Hematopoietic multipotent progenitor cell (in vitro differentiated cells): Measurements from ENCODE around the gene PNPLA3. TPM values are rescaled to one million over a fixed set of nuclear protein-coding genes. Genes with fewer than 3 reads are reported as not detected.

Experiments used
- DNase-seq, 3 donors: peaks; one replicate each; pipeline ENCODE4 v3.0.0-alpha.2; 2011 to 2015; ENCODE audit warnings: low read depth in 2 of 3, low spot score in 2 of 3
- total RNA-seq: library from RNA; depleted of rRNA; stranded (reverse); fragments of >200 nt; gene quantifications from one replicate; pipeline ENCODE4 v1.2.3, GENCODE V29; 2012

PNPLA3 gene
- total RNA-seq, 1 donor = under 0.01 TPM

GRCh38 chr22:43955883-43956782, 32.5 kb downstream of the PNPLA3 start:
- peak in 1 of 3 donors; percentile 52 for DNase-seq

DNA sequence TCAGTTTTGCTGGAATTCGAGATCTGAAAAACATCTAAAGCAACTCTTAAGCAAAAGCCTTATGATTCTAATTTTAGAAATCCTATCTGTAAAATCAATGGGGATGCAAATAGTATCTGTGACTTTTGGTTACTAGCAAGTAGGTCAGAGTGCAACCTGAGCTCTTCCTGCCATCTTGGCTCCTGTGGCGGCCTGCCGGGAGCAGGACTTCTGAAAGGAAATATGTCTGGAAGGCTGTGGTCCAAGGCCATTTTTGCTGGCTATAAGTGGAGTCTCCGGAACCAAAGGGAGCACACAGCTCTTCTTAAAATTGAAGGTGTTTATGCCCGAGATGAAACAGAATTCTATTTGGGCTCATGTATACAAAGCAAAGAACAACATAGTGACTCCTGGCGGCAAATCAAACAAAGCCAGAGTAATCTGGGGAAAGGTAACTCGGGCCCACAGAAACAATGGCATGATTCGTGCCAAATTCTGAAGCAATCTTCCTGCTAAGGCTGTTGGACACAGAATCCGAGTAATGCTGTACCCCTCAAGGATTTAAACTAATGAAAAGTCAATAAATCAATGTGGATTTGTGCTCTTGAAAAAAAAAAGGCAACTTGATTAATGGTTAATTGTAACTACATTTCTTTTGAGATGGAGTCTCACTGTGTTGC, 33.3 kb downstream of the PNPLA3 start:
- no peak for DNase-seq

DNA sequence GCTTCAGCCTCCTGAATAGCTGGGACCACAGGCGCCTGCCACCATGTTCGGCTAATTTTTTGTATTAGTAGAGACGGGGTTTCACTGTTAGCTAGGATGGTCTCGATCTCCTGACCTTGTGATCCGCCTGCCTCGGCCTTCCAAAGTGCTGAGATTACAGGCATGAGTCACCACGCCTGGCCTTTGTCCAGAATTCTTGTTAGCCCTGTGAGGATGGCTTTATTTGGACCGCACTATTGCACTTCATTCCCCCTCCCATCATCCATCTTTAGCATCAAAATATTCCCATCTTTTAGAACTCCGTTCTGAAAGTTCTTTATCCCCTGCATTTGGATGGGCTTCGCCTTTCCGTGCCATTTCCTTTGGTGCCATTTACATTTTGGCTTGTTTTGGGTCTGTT, 34.3 kb downstream of the PNPLA3 start:
- no peak for DNase-seq

DNA sequence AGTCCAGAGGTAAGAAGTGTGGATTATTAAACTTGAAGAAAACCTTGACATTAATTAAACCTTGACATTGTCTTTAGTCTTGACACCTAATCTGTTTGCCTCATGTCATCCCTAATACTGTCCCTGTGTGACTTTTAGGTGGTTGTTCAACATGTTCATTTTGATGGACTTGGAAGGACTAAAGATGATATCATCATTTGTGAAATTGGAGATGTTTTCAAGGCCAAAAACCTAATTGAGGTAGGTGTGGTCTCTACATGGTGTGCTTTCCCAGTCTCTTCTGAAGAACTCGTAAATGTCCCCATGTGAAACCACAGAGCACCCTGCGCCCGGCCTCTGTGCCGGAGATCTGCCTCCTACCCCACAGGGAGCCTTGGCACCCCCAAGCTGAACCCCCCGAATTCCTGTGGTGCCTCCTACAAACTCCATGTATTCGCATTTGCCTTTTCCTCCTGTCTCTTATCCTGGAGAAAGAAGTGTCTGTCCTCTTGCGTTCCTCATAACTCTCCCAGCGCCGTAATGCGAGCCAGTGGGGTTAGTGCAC, 40.8 kb downstream of the PNPLA3 start:
- DNase-seq = no peak

GRCh38 chr22:43967069-43967468, 43.5 kb downstream of the PNPLA3 start:
- DNase-seq = no peak

GRCh38 chr22:43968614-43969013, 45.0 kb downstream of the PNPLA3 start:
- DNase-seq = no peak

DNA sequence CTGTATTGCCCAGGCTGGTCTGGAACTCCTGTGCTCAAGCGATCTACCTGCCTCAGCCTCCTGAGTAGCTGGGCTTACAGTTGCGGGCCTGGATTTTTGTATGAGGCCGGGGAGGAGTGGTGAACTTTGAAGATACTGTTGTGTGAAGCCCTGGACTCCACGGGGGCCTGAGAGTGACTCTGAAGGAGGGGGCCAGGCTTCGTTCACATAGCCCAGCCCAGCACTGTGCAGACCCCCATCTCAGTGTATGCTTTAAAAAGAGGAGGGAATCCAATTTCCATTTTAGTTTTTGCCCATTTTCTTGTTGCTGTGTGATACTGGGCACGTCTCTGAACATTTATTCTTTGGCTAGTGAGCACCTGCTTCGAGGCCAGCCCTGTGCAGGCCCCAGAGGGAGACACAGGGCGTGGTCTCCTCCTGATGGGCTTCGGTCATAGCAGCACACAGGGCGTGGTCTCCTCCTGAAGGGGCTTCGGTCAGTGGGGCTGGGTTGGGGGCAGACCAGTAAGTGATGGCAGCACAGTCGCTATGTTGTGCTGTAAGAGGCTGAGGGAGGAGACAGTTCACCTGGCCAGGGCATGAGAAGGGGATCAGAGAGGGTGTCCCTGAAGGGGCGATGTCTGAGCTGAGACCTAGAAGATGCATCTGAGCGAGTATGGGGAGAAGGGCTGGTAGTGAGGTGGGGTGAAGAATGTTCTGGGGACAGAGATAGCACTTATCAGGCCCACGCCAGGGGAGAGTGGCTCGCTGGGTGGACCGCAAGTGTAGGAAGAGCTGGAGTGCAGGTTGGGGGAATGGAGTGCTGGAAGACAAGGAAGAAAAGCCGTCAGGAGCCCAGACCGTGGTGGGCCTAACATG, 45.6 kb downstream of the PNPLA3 start:
- no peak for DNase-seq

DNA sequence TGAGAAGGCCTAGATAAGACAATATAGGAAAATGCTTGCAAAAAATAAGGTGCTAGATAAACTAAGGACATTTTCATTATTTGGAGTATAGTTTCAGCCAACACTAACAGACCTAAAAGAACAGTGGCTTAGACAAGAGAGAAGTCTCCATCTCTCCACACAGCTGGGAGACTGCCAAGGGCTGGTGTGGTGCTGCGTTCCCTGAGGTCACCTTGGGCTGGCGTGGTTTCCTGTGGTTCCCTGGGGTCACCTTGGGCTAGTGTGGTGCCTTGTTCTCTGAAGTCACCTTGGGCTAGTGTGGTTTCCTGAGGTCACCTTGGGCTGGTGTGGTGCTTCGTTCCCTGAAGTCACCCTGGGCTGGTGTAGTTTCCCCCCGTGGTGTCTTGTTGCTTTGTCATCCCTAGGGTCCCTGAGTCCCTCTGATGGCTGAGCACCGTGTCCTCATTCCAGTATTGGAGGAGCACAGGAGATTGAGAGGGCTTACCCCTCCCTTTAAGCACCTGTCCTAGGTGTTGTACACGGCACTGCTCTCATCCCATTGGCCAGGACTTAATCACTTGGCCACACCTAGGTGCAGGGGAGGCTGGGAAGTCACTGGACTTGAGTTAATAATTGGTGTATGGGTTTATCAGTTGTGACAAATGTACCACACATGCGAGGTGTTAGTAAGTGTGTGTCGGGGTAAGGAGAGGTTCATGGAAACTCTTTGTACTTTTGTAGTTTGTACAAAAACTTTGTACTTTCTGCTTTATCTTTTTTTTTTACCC, 46.6 kb downstream of the PNPLA3 start:
- DNase-seq = no peak

DNA sequence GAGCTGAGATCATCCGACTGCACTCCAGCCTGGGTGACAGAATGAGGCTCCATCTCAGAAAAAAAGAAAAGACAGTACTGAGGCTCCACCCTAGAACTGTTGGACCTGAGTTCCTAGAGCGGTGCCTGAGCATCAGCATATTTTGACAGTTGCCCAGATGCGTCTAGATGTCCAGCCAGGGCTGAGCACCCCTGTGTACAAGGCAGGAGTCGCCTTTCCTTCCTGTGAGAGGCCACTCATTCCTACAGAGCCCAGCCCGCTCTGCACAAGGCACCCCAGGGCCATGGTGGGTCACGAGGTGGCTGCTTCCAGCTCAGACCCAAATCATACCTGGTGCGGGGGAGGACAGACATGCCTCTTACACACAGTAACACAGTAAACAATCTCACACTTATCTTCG, 47.5 kb downstream of the PNPLA3 start:
- no peak for DNase-seq

GRCh38 chr22:43972931-43973462, 49.4 kb downstream of the PNPLA3 start:
- no peak for DNase-seq

DNA sequence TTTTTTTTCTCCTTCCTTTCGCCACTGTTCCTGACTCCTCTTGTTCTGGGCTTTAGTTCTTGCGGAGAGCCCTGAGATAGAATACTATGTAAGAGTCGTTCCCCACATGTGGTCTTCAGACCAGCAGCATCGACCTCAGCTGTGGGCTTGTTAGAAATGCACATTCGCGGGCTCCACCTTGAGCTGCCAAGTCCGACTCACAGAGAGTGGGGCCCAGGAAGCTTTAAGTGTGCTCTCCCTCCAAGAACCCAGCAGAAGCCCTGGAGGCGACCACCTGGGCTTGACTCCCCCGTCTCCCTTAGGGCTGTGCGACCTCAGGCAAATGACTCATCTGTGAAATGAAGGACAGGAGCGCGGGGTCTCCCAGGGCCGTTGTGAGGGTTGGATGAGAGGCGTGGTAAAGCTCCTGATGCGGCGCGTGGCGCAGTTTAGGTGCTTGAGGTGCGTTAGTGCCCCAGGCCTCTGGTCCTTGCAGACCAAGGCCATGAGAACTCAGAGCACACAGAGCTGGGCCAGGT, 50.5 kb downstream of the PNPLA3 start:
- no peak for DNase-seq

- DNase-seq = no peak
These were observed 51.4 kb downstream of the PNPLA3 start for GRCh38 chr22:43975041-43975440.

DNA sequence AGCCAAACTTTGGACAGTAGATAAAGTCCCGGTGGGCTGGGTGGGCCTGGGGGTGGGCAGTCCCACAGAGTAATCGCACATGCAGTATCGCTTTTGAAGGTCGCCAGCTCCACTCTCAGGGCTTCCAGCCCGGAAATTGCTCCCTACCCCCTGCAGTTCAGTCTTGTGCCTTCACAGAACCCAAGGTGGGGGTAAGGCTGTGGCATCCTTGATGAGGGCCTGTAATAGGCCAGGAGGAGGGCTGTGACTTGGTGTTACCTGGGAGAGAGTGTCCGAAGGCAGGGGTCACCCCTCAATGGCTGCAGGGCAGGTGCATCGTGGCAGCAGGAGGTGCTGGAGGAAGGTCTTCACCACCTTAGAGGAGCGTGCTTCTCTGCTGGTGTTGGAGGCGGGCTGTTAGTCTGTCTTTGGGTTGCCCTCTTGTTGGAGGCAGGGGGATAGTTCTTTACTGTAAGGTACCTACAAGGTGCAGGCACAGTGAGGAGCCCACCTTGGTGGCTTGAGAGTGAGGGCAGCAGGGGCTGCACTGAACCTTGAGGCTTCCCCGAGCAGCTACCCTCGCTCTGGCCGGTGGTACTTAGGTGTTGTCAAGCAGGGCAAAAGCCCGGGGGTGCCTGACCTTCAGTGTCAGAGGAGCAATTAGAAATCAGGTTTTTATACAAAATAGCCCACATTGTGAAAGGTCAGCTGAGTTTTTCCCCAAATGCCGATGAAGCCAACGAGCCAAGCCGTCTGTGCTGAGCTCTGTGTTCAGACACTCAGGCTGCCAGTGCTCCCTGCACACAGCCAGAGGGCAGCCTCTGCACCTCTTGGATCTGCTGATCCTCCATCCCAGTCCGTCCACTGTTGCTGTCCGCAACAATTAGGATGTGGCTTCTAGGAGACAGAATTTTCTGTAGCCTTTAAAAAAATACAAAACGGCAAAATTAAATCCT, 53.5 kb downstream of the PNPLA3 start:
- no peak for DNase-seq

- no peak for DNase-seq
These were observed 55.0 kb downstream of the PNPLA3 start for GRCh38 chr22:43978558-43978957.

- DNase-seq = no peak
These were observed 57.0 kb downstream of the PNPLA3 start for GRCh38 chr22:43980579-43980978.

GRCh38 chr22:43980996-43981395, 57.4 kb downstream of the PNPLA3 start:
- DNase-seq = no peak

- no peak for DNase-seq
These were observed 60.2 kb downstream of the PNPLA3 start for GRCh38 chr22:43983808-43984207.

GRCh38 chr22:43985532-43985931, 61.9 kb downstream of the PNPLA3 start:
- DNase-seq = no peak
